Pancreas (tissue), 10 donors: Measurements from ENCODE around the gene TMEM151A. TPM values are rescaled to one million over a fixed set of nuclear protein-coding genes. Genes with fewer than 3 reads are reported as not detected.

Source experiments
- ATAC-seq, 4 donors: fragments of 200-7000 bp; cut with Tn5 transposase; one replicate each; pipeline versions ENCODE4 v1.8.0 to v1.9.1; 2020; ENCODE audit warnings: mild to moderate bottlenecking in 4 of 4, moderate library complexity in 4 of 4
- DNase-seq, 6 donors: peaks; one replicate each; pipeline ENCODE4 v3.0.0-alpha.2; 2020
- FAIRE-seq: peaks from 2 replicates; lab custom pipeline; 2012; peaks lifted over from hg19 to GRCh38; lab: Jason Lieb, UNC
- H3K27ac ChIP-seq, 4 donors: fragments of 200-600 bp; sonication (generic); 1 replicate in 3 of 4; 2 replicates in 1 of 4; pipeline versions ENCODE4 v1.5.0 to v1.8.0; 2020
- H3K27me3 ChIP-seq, 4 donors: fragments of 200-600 bp; one replicate each; pipeline ENCODE4 v1.8.0; 2021
- H3K36me3 ChIP-seq, 3 donors: fragments of 200-600 bp; sonication (generic) in 1 of 3; one replicate each; pipeline versions ENCODE4 v1.5.0 to v1.8.0; 2020 to 2021
- H3K4me1 ChIP-seq, 3 donors: fragments of 200-600 bp; one replicate each; pipeline ENCODE4 v1.8.0; 2021
- H3K4me3 ChIP-seq, 4 donors: fragments of 200-600 bp; sonication (generic) in 2 of 4; one replicate each; pipeline versions ENCODE4 v1.5.0 to v1.8.0; 2020 to 2021
- H3K9me3 ChIP-seq, 4 donors: fragments of 200-600 bp; one replicate each; pipeline ENCODE4 v1.8.0; 2021
- WGBS, 2 donors: extraction: QIAGEN DNeasy Blood & Tissue Kit; methylation state at CpG; one replicate each; pipeline ENCODE4 v1.1.7; 2013; 5-methylcytosine and 5-hydroxymethylcytosine counted together
- intact Hi-C, 3 donors: fragments of 100-400 bp; cut with DNase I; formaldehyde crosslinking; loops; one replicate each; pipeline versions ENCODE4 v1.11.1 to v1.14.2; 2022
- polyA plus RNA-seq, 2 donors: library from polyadenylated mRNA; stranded (reverse); fragments of 200-250 nt; gene quantifications; one replicate each; pipeline ENCODE4 v1.2.3, GENCODE V29; 2013
- total RNA-seq, 6 donors: library from RNA; stranded (reverse); fragmentation: NEBNext Ultra II Directional in 4 of 6; extraction: Animal tissue kit (Norgen Biotek cat#: 25700) in 4 of 6; gene quantifications; one replicate each; pipeline versions ENCODE4 v1.2.1 to v1.2.4, GENCODE V29; 2021 to 2023
- TF ChIP-seq, protein P1 (sequence below), 4 donors: fragments of 200-600 bp; sonication (generic) in 3 of 4; IDR thresholded peaks; one replicate each; pipeline versions ENCODE4 v1.5.0 to v1.8.0; 2021; ENCODE audit warnings: antibody characterized with exemption in 4 of 4
- donor health status: healthy with polysubstance abuse.
- donor health status: DM: no; HTN: no; CAD: no; lungs with moderate emphysema.
- donor health status: DM: no; HTN: no; CAD: no.
- donor health status: control.
- donor health status: control.
- donor health status: Bipolar disorder and iron deficiency.
- donor health status: DM: yes; HTN: yes; CAD: no.
- donor health status: DM: no; HTN: no; CAD: no.
- donor health status: DM: no; HTN: no; CAD: no.
- donor health status: DM: yes; HTN: yes; CAD: no.

TMEM151A gene
- total and polyA plus RNA-seq, 8 donors = 0.49 to 4.4 (median 0.75) TPM

DNA sequence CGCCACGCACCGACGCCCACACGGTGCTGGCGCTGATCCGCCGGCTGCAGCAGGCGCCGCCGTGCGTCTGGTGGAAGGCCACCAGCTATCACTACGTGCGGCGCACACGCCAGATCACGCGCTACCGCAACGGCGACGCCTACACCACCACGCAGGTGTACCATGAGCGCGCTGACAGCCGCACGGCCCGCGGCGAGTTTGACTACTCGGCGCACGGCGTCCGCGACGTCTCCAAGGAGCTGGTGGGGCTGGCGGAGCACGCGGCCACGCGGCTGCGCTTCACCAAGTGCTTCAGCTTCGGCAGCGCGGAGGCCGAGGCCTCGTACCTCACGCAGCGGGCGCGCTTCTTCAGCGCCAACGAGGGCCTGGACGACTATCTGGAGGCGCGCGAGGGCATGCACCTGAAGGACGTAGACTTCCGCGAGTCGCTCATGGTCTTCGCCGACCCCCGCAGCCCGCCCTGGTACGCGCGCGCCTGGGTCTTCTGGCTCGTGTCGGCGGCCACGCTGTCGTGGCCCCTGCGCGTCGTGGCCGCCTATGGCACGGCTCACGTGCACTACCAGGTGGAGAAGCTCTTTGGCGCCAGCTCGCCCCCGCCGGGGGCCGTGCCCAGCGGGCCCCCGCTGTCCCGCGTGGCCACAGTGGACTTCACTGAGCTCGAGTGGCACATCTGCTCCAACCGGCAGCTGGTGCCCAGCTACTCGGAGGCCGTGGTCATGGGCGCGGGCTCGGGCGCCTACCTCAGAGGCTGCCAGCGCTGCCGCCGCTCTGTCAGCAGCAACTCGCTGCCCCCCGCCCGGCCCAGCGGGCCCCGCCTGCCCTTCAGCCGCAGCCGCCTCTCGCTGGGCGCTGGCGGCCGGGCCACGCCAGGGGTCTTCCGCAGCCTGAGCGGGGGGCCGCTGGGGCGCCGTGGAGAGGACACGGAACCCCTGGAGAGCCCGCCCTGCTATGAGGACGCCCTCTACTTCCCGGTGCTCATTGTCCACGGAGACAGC lies 3.2 kb downstream of the TMEM151A start:
- no peak overlapping the region for H3K27ac ChIP-seq
- no peaks in the 10 kb centered on the region for H3K36me3 ChIP-seq
- H3K4me3 ChIP-seq = no peak overlapping the region
- ATAC-seq = no peak
- WGBS, 2 donors = 80 to 82% methylated on average over 108 to 123 of the region's 123 CpGs
- intact Hi-C loops = no loop called here
- H3K27me3 ChIP-seq = no peaks in the 10 kb centered on the region
- DNase-seq = peak in 2 of 6 donors; percentile 2 to 62
- TF ChIP-seq, protein P1, sequence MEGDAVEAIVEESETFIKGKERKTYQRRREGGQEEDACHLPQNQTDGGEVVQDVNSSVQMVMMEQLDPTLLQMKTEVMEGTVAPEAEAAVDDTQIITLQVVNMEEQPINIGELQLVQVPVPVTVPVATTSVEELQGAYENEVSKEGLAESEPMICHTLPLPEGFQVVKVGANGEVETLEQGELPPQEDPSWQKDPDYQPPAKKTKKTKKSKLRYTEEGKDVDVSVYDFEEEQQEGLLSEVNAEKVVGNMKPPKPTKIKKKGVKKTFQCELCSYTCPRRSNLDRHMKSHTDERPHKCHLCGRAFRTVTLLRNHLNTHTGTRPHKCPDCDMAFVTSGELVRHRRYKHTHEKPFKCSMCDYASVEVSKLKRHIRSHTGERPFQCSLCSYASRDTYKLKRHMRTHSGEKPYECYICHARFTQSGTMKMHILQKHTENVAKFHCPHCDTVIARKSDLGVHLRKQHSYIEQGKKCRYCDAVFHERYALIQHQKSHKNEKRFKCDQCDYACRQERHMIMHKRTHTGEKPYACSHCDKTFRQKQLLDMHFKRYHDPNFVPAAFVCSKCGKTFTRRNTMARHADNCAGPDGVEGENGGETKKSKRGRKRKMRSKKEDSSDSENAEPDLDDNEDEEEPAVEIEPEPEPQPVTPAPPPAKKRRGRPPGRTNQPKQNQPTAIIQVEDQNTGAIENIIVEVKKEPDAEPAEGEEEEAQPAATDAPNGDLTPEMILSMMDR (IDR thresholded peaks at IDR 0.05) = no peak
- H3K4me1 ChIP-seq = peaks cover 0 to 8% (median 6%) of the 10 kb centered on the region in 3 donors
- no peaks in the 10 kb centered on the region for H3K9me3 ChIP-seq
- FAIRE-seq = no peak

DNA sequence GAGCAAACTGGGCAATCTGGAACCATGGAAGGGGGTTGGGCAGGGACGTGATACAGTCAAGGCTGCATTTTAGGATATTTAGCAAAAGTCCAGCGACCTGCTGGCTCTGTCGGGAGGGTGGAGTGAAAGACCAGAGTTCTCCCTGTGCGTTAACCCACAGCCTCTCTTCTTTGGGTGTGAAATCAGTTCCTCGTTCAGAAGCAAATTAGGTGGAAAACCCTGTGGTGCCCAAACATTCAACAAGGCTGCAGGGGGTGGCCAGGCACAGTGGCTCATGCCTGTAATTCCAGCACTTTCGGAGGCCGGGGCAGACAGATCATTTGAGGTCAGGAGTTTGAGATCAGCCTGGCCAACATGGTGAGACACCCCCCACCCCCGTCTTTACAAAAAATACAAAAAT lies 5.9 kb downstream of the TMEM151A start:
- WGBS, 2 donors = 56 to 63% methylated on average over 8 of the region's 8 CpGs
- Histone ChIP-seq H3K4me3 (no peak overlapping the region), H3K9me3 (no peaks in the 10 kb centered on the region), H3K27me3 (no peaks in the 10 kb centered on the region), H3K27ac (no peak overlapping the region), H3K4me1 (no peaks in the 10 kb centered on the region), H3K36me3 (no peaks in the 10 kb centered on the region)
- FAIRE-seq = no peak
- TF ChIP-seq, protein P1 (IDR thresholded peaks at IDR 0.05) = no peak
- intact Hi-C loops = no loop called here
- no peak for ATAC-seq
- no peak for DNase-seq

DNA sequence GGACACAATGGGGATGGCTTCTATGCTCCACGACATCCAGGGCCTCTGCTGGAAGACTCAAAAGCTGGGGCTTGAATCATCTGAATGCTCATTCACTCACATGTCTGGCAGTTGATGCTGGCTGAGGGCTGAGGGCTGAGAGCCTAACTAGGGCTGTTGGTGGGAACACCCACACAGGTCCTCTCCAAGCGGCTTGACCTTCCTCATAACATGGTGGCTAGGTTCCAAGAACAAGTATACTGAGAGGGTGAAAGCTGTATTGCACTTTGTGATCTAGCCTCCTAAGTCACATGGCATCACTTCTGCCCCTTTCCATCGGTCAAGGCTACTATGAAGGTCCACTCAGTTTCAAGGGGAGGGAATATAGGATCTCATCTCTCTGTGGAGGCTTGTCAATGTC lies 7.5 kb downstream of the TMEM151A start:
- 65 to 70% methylated on average over 3 of the region's 3 CpGs for WGBS, 2 donors
- FAIRE-seq = no peak

DNA sequence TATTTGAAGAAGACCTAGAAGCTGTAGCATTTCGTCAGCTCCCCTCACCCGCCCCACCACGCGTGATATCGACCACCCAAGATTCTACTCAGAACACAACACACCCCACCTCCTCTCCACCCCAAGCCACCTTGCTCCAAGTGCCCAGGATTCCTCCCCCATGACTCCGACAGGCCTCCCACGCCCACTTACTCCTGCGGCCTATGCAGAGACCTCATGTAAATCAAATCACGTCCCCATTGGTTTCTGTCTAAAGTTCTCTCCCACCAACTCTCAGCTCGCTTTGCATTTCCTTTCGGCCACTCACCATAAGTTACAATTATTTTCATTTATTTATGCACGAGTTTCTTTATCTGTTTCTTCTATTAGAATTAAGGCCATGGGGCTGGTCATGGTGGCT lies 11.0 kb downstream of the TMEM151A start:
- Histone ChIP-seq H3K4me1 (no peaks in the 10 kb centered on the region), H3K27me3 (no peaks in the 10 kb centered on the region), H3K36me3 (no peaks in the 10 kb centered on the region), H3K27ac (no peak overlapping the region), H3K4me3 (no peak overlapping the region), H3K9me3 (no peaks in the 10 kb centered on the region)
- DNase-seq (no peak), FAIRE-seq (no peak), ATAC-seq (no peak)
- intact Hi-C loops = no loop called here
- 73 to 84% methylated on average over 12 of the region's 12 CpGs for WGBS, 2 donors
- TF ChIP-seq, protein P1 (IDR thresholded peaks at IDR 0.05) = no peak

More for the DNA sequence above, 7.5 kb downstream of the TMEM151A start:
- Histone ChIP-seq H3K27ac (no peak overlapping the region), H3K9me3 (no peaks in the 10 kb centered on the region), H3K27me3 (no peaks in the 10 kb centered on the region), H3K4me3 (no peak overlapping the region), H3K36me3 (no peaks in the 10 kb centered on the region), H3K4me1 (no peaks in the 10 kb centered on the region)
- ATAC-seq (no peak), DNase-seq (no peak)
- intact Hi-C loops = no loop called here
- TF ChIP-seq, protein P1 (IDR thresholded peaks at IDR 0.05) = no peak

GRCh38 chr11:66309475-66309874 lies 17.8 kb downstream of the TMEM151A start:
- TF ChIP-seq, protein P1 (IDR thresholded peaks at IDR 0.05) = no peak
- H3K27ac ChIP-seq = no peak overlapping the region
- H3K27me3 ChIP-seq = no peaks in the 10 kb centered on the region
- 52 to 78% methylated on average over 3 of the region's 3 CpGs for WGBS, 2 donors
- no peak overlapping the region for H3K4me3 ChIP-seq
- H3K36me3 ChIP-seq = no peaks in the 10 kb centered on the region
- FAIRE-seq = no peak
- no peak for DNase-seq
- H3K4me1 ChIP-seq = no peaks in the 10 kb centered on the region
- intact Hi-C loops = loop anchor here in 1 of 3 donors (5.0 kb wide), 1 partner anchor 78 kb away; no protein-coding TSS in a partner anchor
- no peaks in the 10 kb centered on the region for H3K9me3 ChIP-seq
- no peak for ATAC-seq
